IMR-90 (cell line): Measurements from ENCODE around the gene GPC6. TPM values are rescaled to one million over a fixed set of nuclear protein-coding genes. Genes with fewer than 3 reads are reported as not detected.

Source experiments
- ATAC-seq: fragments of 200-7000 bp; cut with Tn5 transposase; 2 replicates; pipeline ENCODE4 v1.9.1; 2020; ENCODE audit warnings: low read depth, mild to moderate bottlenecking, moderate library complexity
- BruUV-seq: library from RNA; stranded (reverse); fragments of 400-500 nt; replicated peaks from 2 replicates; lab custom pipeline; 2021; lab: Mats Ljungman, UMichigan
- CTCF ChIA-PET: fragments of 300-600 bp; formaldehyde crosslinking; extraction: SDS; loops from one replicate; lab custom pipeline; 2021; ENCODE audit warnings: antibody characterized with exemption; lab: Yijun Ruan, JAX
- POLR2A ChIA-PET: fragments of 300-600 bp; sonication (Branson Sonifier 250); formaldehyde crosslinking; loops from one replicate; lab custom pipeline; 2022; ENCODE audit warnings: antibody characterized with exemption; ENCODE audit not compliant: unreplicated experiment; lab: Charles Lee
- DNase-seq: peaks from one replicate; pipeline ENCODE4 v3.0.0; 2013
- H2AFZ ChIP-seq: replicated peaks from 2 replicates; pipeline ENCODE3; 2013; ENCODE audit warnings: low read length, mild to moderate bottlenecking; ENCODE audit not compliant: poor library complexity
- H2AK5ac ChIP-seq: 2 replicates; pipeline ENCODE4 v1.6.1; 2013; ENCODE audit warnings: low read depth, low read length, inconsistent platforms
- H2AK9ac ChIP-seq: replicated peaks from 2 replicates; pipeline ENCODE3; 2013; ENCODE audit warnings: mild to moderate bottlenecking, low read depth, low read length, moderate library complexity; ENCODE audit not compliant: poor library complexity
- H2BK120ac ChIP-seq: 2 replicates; pipeline ENCODE4 v1.6.1; 2013; ENCODE audit warnings: low read depth, low read length, inconsistent platforms
- H2BK15ac ChIP-seq: 3 replicates; pipeline ENCODE4 v1.6.1; 2013; ENCODE audit warnings: low read depth, low read length, inconsistent platforms
- H2BK20ac ChIP-seq: 2 replicates; pipeline ENCODE4 v1.6.1; 2013; ENCODE audit warnings: low read depth, mild to moderate bottlenecking, inconsistent platforms, low read length, moderate library complexity
- H2BK5ac ChIP-seq: 2 replicates; pipeline ENCODE4 v1.6.1; 2013; ENCODE audit warnings: mild to moderate bottlenecking, low read depth, low read length, inconsistent platforms; ENCODE audit not compliant: poor library complexity, severe bottlenecking
- H3K14ac ChIP-seq: replicated peaks from 2 replicates; pipeline ENCODE4 v1.6.1; 2013; ENCODE audit warnings: low read depth, low read length, inconsistent platforms
- H3K18ac ChIP-seq: 2 replicates; pipeline ENCODE4 v1.6.1; 2013; ENCODE audit warnings: low read depth, low read length, control low read depth
- H3K23ac ChIP-seq: 2 replicates; pipeline ENCODE4 v1.6.1; 2013; ENCODE audit warnings: low read depth, low read length, inconsistent platforms
- H3K27ac ChIP-seq: 2 replicates; pipeline ENCODE4 v1.5.1; 2013; ENCODE audit warnings: mild to moderate bottlenecking, control low read depth, low read length; ENCODE audit not compliant: insufficient read depth
- H3K27me3 ChIP-seq: 2 replicates; pipeline ENCODE4 v1.6.1; 2013; ENCODE audit warnings: low read length; ENCODE audit not compliant: control insufficient read depth, insufficient read depth
- H3K36me3 ChIP-seq: 2 replicates; pipeline ENCODE4 v1.6.1; 2013; ENCODE audit warnings: low read length, mixed read lengths; ENCODE audit not compliant: control insufficient read depth, insufficient read depth
- H3K4ac ChIP-seq: 2 replicates; pipeline ENCODE4 v1.6.1; 2013; ENCODE audit warnings: low read depth, low read length, inconsistent platforms
- H3K4me1 ChIP-seq: 2 replicates; pipeline ENCODE4 v1.6.1; 2013; ENCODE audit warnings: low read length, mixed read lengths; ENCODE audit not compliant: control insufficient read depth, insufficient read depth
- H3K4me2 ChIP-seq: 2 replicates; pipeline ENCODE4 v1.6.1; 2013; ENCODE audit warnings: low read depth, mild to moderate bottlenecking, control low read depth, low read length, moderate library complexity
- H3K4me3 ChIP-seq: 2 replicates; pipeline ENCODE4 v1.5.1; 2013; ENCODE audit warnings: low read depth, mild to moderate bottlenecking, control low read depth, low read length, moderate library complexity; ENCODE audit not compliant: insufficient read depth
- H3K56ac ChIP-seq: 2 replicates; pipeline ENCODE4 v1.6.1; 2013; ENCODE audit warnings: low read length, inconsistent platforms; ENCODE audit not compliant: insufficient read depth; ENCODE audit errors: extremely low read depth
- H3K79me1 ChIP-seq, 2 experiments: 2 replicates each; pipeline ENCODE4 v1.6.1; 2013; ENCODE audit warnings: low read length in 2 of 2, inconsistent platforms in 1 of 2, low read depth in 1 of 2
- H3K9ac ChIP-seq: 2 replicates; pipeline ENCODE4 v1.6.1; 2013; ENCODE audit warnings: low read depth, low read length, control low read depth
- H3K9me1 ChIP-seq: 2 replicates; pipeline ENCODE4 v1.6.1; 2013; ENCODE audit warnings: low read length, inconsistent platforms; ENCODE audit not compliant: insufficient read depth
- H3K9me3 ChIP-seq: 2 replicates; pipeline ENCODE4 v1.6.1; 2013; ENCODE audit warnings: low read length; ENCODE audit not compliant: control insufficient read depth, insufficient read depth
- H4K20me1 ChIP-seq: 2 replicates; pipeline ENCODE4 v1.6.1; 2013; ENCODE audit warnings: low read length, inconsistent platforms; ENCODE audit not compliant: insufficient read depth
- H4K5ac ChIP-seq: 2 replicates; pipeline ENCODE4 v1.6.1; 2013; ENCODE audit warnings: mild to moderate bottlenecking, low read depth, low read length, control low read depth
- H4K8ac ChIP-seq, 2 experiments: 2 replicates each; pipeline ENCODE4 v1.6.1; 2013; ENCODE audit warnings: low read depth in 2 of 2, low read length in 2 of 2, control low read depth in 1 of 2, inconsistent platforms in 1 of 2
- H4K91ac ChIP-seq: 2 replicates; pipeline ENCODE4 v1.6.1; 2013; ENCODE audit warnings: low read depth, low read length, inconsistent platforms; ENCODE audit not compliant: insufficient read depth
- BHLHE40 ChIP-seq: fragments of 150-350 bp; IDR thresholded peaks from 2 replicates; pipeline ENCODE4 v1.6.1; 2016; ENCODE audit warnings: mild to moderate bottlenecking, low read depth, low read length
- CEBPB ChIP-seq: IDR thresholded peaks from 2 replicates; pipeline ENCODE4 v1.6.1; 2012; ENCODE audit warnings: low read depth, low read length, improper control_type of control experiment
- CHD1 ChIP-seq: IDR thresholded peaks from 2 replicates; pipeline ENCODE4 v1.6.1; 2012; ENCODE audit warnings: low read depth, low read length, improper control_type of control experiment
- FOS ChIP-seq: fragments of 150-350 bp; IDR thresholded peaks from 2 replicates; pipeline ENCODE4 v1.6.1; 2016; ENCODE audit warnings: low read depth, low read length
- MXI1 ChIP-seq: IDR thresholded peaks from 2 replicates; pipeline ENCODE4 v1.6.1; 2012; ENCODE audit warnings: low read depth, mild to moderate bottlenecking, low read length, moderate library complexity, borderline replicate concordance
- NFE2L2 ChIP-seq: fragments of 150-350 bp; IDR thresholded peaks from 2 replicates; pipeline ENCODE4 v1.6.1; 2016; ENCODE audit warnings: low read depth, mild to moderate bottlenecking, low read length
- POLR2A ChIP-seq: IDR thresholded peaks from 2 replicates; pipeline ENCODE4 v1.6.1; 2012; ENCODE audit warnings: mild to moderate bottlenecking, low read depth, low read length
- RAD21 ChIP-seq: IDR thresholded peaks from 2 replicates; pipeline ENCODE4 v1.6.1; 2012; ENCODE audit warnings: low read length, improper control_type of control experiment
- RCOR1 ChIP-seq: IDR thresholded peaks from 2 replicates; pipeline ENCODE4 v1.6.1; 2012; ENCODE audit warnings: mild to moderate bottlenecking, low read length, improper control_type of control experiment; ENCODE audit not compliant: insufficient replicate concordance
- RFX5 ChIP-seq: IDR thresholded peaks from 2 replicates; pipeline ENCODE4 v1.8.0; 2012; ENCODE audit warnings: low read depth, mild to moderate bottlenecking, low read length, moderate library complexity
- SMC3 ChIP-seq: fragments of 150-350 bp; IDR thresholded peaks from 2 replicates; pipeline ENCODE4 v1.6.1; 2016; ENCODE audit warnings: low read depth, mild to moderate bottlenecking, antibody characterized with exemption, low read length, moderate library complexity
- WGBS, 2 experiments: methylation state at CpG; one replicate each; pipeline versions ENCODE4 v1.1.5 to v1.1.7; 2013; ENCODE audit warnings: missing lambda C conversion rate in 2 of 2; ENCODE audit not compliant: insufficient read length in 1 of 2; ENCODE audit errors: extremely low coverage in 2 of 2; 5-methylcytosine and 5-hydroxymethylcytosine counted together
- dilution Hi-C: fragments of 300-500 bp; cut with HindIII; formaldehyde crosslinking; loops from one replicate; pipeline ENCODE4 v1.14.3; 2018; ENCODE audit warnings: low sequenced_read_pairs; ENCODE audit not compliant: unreplicated experiment
- in situ Hi-C: fragments of 300-500 bp; cut with MboI; formaldehyde crosslinking; loops from 3 replicates; pipeline ENCODE4 v1.14.3; 2019; ENCODE audit warnings: low sequenced_read_pairs, inconsistent platforms, mixed read lengths
- intact Hi-C: fragments of 100-400 bp; cut with micrococcal nuclease; formaldehyde crosslinking; loops from 2 replicates; pipeline ENCODE4 v1.10.0; 2022
- polyA plus RNA-seq, 3 experiments: library from polyadenylated mRNA; depleted of rRNA; stranded (reverse); fragments of >200 nt; gene quantifications; 2 replicates each; pipeline ENCODE4 v1.2.3, GENCODE V29; 2012; ENCODE audit warnings: low replicate concordance in 1 of 3
- total RNA-seq: library from RNA; depleted of rRNA; stranded (reverse); fragments of >200 nt; gene quantifications from 2 replicates; pipeline ENCODE4 v1.2.3, GENCODE V29; 2012
- TF ChIP-seq, protein P1 (sequence below): fragments of 150-350 bp; IDR thresholded peaks from 2 replicates; pipeline ENCODE4 v1.6.1; 2017; ENCODE audit warnings: mild to moderate bottlenecking, antibody characterized with exemption, low read length, low read depth
- TF ChIP-seq, protein P2 (sequence below): fragments of 150-350 bp; IDR thresholded peaks from 2 replicates; pipeline ENCODE4 v1.6.1; 2016; ENCODE audit warnings: low read depth, mild to moderate bottlenecking, low read length, moderate library complexity, borderline replicate concordance

The GPC6 gene
- total and polyA plus RNA-seq, 2 of the 4 experiments (the other 2 are of a cell fraction), result 14.9 to 39.4 TPM

DNA sequence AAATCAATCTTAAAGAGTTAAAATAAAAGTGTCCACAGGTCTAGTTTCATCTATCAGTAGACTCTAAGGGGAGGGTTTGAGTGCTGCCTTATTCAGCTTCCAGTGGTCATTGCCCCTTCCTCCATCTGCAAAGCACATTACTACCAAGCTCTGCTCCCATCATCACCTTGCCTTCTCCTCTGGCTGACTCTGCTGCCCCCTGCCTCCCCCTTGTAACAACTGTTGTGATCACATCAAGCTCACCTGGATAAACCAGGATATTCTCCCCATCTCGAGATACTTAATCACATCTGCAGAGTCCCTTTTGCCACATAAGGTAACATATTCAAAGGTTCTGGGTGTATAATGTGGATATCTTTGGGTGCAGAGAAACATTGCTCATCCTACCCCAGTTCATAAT lies 43.3 kb upstream of the GPC6 start:
- H3K56ac ChIP-seq, result no peak overlapping the region
- H3K18ac ChIP-seq, result no peak overlapping the region
- no peak overlapping the region for H2AK9ac ChIP-seq
- no TSS peak for BruUV-seq
- TF ChIP-seq POLR2A (no peak), CHD1 (no peak), FOS (no peak), NFE2L2 (no peak), BHLHE40 (no peak), RAD21 (no peak), SMC3 (no peak), RFX5 (no peak), RCOR1 (no peak), CEBPB (no peak), MXI1 (no peak)
- TF ChIP-seq, protein P1, sequence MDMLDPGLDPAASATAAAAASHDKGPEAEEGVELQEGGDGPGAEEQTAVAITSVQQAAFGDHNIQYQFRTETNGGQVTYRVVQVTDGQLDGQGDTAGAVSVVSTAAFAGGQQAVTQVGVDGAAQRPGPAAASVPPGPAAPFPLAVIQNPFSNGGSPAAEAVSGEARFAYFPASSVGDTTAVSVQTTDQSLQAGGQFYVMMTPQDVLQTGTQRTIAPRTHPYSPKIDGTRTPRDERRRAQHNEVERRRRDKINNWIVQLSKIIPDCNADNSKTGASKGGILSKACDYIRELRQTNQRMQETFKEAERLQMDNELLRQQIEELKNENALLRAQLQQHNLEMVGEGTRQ, result no peak
- TF ChIP-seq, protein P2, sequence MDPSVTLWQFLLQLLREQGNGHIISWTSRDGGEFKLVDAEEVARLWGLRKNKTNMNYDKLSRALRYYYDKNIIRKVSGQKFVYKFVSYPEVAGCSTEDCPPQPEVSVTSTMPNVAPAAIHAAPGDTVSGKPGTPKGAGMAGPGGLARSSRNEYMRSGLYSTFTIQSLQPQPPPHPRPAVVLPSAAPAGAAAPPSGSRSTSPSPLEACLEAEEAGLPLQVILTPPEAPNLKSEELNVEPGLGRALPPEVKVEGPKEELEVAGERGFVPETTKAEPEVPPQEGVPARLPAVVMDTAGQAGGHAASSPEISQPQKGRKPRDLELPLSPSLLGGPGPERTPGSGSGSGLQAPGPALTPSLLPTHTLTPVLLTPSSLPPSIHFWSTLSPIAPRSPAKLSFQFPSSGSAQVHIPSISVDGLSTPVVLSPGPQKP, result no peak
- no peaks in the 10 kb centered on the region for H3K9me3 ChIP-seq
- H4K91ac ChIP-seq, result no peak overlapping the region
- intact Hi-C loops (no loop called here), dilution Hi-C loops (no loop called here), in situ Hi-C loops (no loop called here)
- ChIA-PET CTCF (no interaction called here), POLR2A (no interaction called here)
- H3K27ac ChIP-seq, result no peak overlapping the region
- no peak overlapping the region for H2AFZ ChIP-seq
- no peak overlapping the region for H3K4me2 ChIP-seq
- no peaks in the 10 kb centered on the region for H4K20me1 ChIP-seq
- H3K4ac ChIP-seq, result no peak overlapping the region
- H2BK15ac ChIP-seq, result no peak overlapping the region
- WGBS, 2 experiments, result no CpG with 5 or more reads among the region's 1 CpG
- no peaks in the 10 kb centered on the region for H3K79me1 ChIP-seq
- H2BK120ac ChIP-seq, result no peak overlapping the region
- H3K27me3 ChIP-seq, result no peaks in the 10 kb centered on the region
- no peak for ATAC-seq
- peaks cover 3% of the 10 kb centered on the region for H3K4me1 ChIP-seq
- no peak overlapping the region for H2BK5ac ChIP-seq
- no peak overlapping the region for H4K8ac ChIP-seq
- no peak overlapping the region for H3K14ac ChIP-seq
- no peaks in the 10 kb centered on the region for H3K36me3 ChIP-seq
- H3K9me1 ChIP-seq, result no peaks in the 10 kb centered on the region
- no peak overlapping the region for H2AK5ac ChIP-seq
- H3K9ac ChIP-seq, result no peak overlapping the region
- H4K5ac ChIP-seq, result no peak overlapping the region
- no peak overlapping the region for H3K4me3 ChIP-seq
- no peak overlapping the region for H2BK20ac ChIP-seq
- no peak for DNase-seq
- no peak overlapping the region for H3K23ac ChIP-seq
